ENCODE measurements around the gene LGI2. TPM values are rescaled to one million over a fixed set of nuclear protein-coding genes. Genes with fewer than 3 reads are reported as not detected.
"Not testable (repeated sequence)": the region's sequence is repeated elsewhere in the genome, so short reads cannot be mapped to it uniquely, and the experiment has no call there.

Gene LGI2
- total RNA-seq, 3 donors from 2014 or later = 0.33 to 2.2 (median 1.2) TPM

GRCh38 chr4:25060241-25060962, 29.7 kb upstream of the LGI2 start:
- intact Hi-C loops (cut with DNase I; ENCODE audit: low total_unique reads) = no loop called here
- H3K27ac ChIP-seq = no peak overlapping the region
- H3K27me3 ChIP-seq = no peaks in the 10 kb centered on the region
- no peak overlapping the region for H3K4me3 ChIP-seq
- H3K4me1 ChIP-seq = no peaks in the 10 kb centered on the region
- H3K9me3 ChIP-seq = no peaks in the 10 kb centered on the region
- no peak for DNase-seq (ENCODE audit: low spot score in 2 of 2)
- no peaks in the 10 kb centered on the region for H3K36me3 ChIP-seq
- TF ChIP-seq POLR2A (IDR thresholded peaks at IDR 0.05) (no peak), CTCF (IDR thresholded peaks at IDR 0.05) (no peak), POLR2AphosphoS5 (IDR thresholded peaks at IDR 0.05) (no peak)

- DNase-seq (ENCODE audit: low spot score in 2 of 2) = no peak
- TF ChIP-seq CTCF (IDR thresholded peaks at IDR 0.05) (no peak), POLR2AphosphoS5 (IDR thresholded peaks at IDR 0.05) (no peak)
- no peaks in the 10 kb centered on the region for H3K9me3 ChIP-seq
- H3K27me3 ChIP-seq = no peaks in the 10 kb centered on the region
- intact Hi-C loops (cut with DNase I; ENCODE audit: low total_unique reads) = no loop called here
- no peaks in the 10 kb centered on the region for H3K4me1 ChIP-seq
- no peaks in the 10 kb centered on the region for H3K36me3 ChIP-seq
- H3K27ac ChIP-seq = no peak overlapping the region
- no peak overlapping the region for H3K4me3 ChIP-seq
Observed at GRCh38 chr4:25059791-25060190, 29.0 kb upstream of the LGI2 start.

- H3K4me3 ChIP-seq = no peak overlapping the region
- TF ChIP-seq POLR2A (IDR thresholded peaks at IDR 0.05) (no peak), POLR2AphosphoS5 (IDR thresholded peaks at IDR 0.05) (no peak), CTCF (IDR thresholded peaks at IDR 0.05) (no peak)
- H3K27ac ChIP-seq = no peak overlapping the region
- no peaks in the 10 kb centered on the region for H3K27me3 ChIP-seq
- H3K9me3 ChIP-seq = no peaks in the 10 kb centered on the region
- H3K36me3 ChIP-seq = no peaks in the 10 kb centered on the region
- intact Hi-C loops (cut with DNase I; ENCODE audit: low total_unique reads) = no loop called here
- no peaks in the 10 kb centered on the region for H3K4me1 ChIP-seq
- DNase-seq (ENCODE audit: low spot score in 2 of 2) = no peak
Observed at GRCh38 chr4:25058796-25059195, 28.1 kb upstream of the LGI2 start.

- no peak for DNase-seq (ENCODE audit: low spot score in 2 of 2)
- H3K4me3 ChIP-seq = no peak overlapping the region
- H3K36me3 ChIP-seq = no peaks in the 10 kb centered on the region
- no peak for TF ChIP-seq CTCF (IDR thresholded peaks at IDR 0.05)
- TF ChIP-seq POLR2A (IDR thresholded peaks at IDR 0.05) = no peak
- TF ChIP-seq POLR2AphosphoS5 (IDR thresholded peaks at IDR 0.05) = no peak
- H3K4me1 ChIP-seq = no peaks in the 10 kb centered on the region
- H3K27me3 ChIP-seq = no peaks in the 10 kb centered on the region
- no peak overlapping the region for H3K27ac ChIP-seq
- intact Hi-C loops (cut with DNase I; ENCODE audit: low total_unique reads) = no loop called here
- no peaks in the 10 kb centered on the region for H3K9me3 ChIP-seq
Observed at GRCh38 chr4:25057299-25057698, 26.6 kb upstream of the LGI2 start.

- H3K27me3 ChIP-seq; DNase-seq (ENCODE audit: low spot score in 2 of 2); H3K4me3 ChIP-seq; intact Hi-C loops (cut with DNase I; ENCODE audit: low total_unique reads); H3K27ac ChIP-seq; H3K4me1 ChIP-seq; H3K9me3 ChIP-seq; H3K36me3 ChIP-seq: not testable (repeated sequence)
Observed at GRCh38 chr4:25052037-25052436, 21.3 kb upstream of the LGI2 start.

- H3K9me3 ChIP-seq = no peaks in the 10 kb centered on the region
Observed at GRCh38 chr4:25051534-25051933, 20.8 kb upstream of the LGI2 start.

More at GRCh38 chr4:25051534-25051933, 20.8 kb upstream of the LGI2 start:
- DNase-seq (ENCODE audit: low spot score in 2 of 2) = no peak
- Histone ChIP-seq H3K4me1 (no peaks in the 10 kb centered on the region), H3K36me3 (no peaks in the 10 kb centered on the region), H3K27ac (no peak overlapping the region), H3K4me3 (no peak overlapping the region), H3K27me3 (no peaks in the 10 kb centered on the region)
- intact Hi-C loops (cut with DNase I; ENCODE audit: low total_unique reads) = no loop called here
- TF ChIP-seq CTCF (IDR thresholded peaks at IDR 0.05) (no peak), POLR2AphosphoS5 (IDR thresholded peaks at IDR 0.05) (no peak), POLR2A (IDR thresholded peaks at IDR 0.05) (no peak)

Data from breast epithelium (tissue), 4 donors.